HepG2 (cell line): ENCODE data around the gene RAD54L. TPM values are rescaled to one million over a fixed set of nuclear protein-coding genes. Genes with fewer than 3 reads are reported as not detected.

Source experiments
- HNRNPUL1 ChIP-seq: fragments of 200-400 bp; formaldehyde crosslinking; IDR thresholded peaks from 2 replicates; pipeline ENCODE4 v1.6.1; 2017; ENCODE audit warnings: low read depth, mild to moderate bottlenecking, low read length, moderate library complexity
- MAZ ChIP-seq, 2 experiments: sonication (generic) in 1 of 2; formaldehyde crosslinking in 1 of 2; IDR thresholded peaks; 2 replicates each; pipeline versions ENCODE4 v1.5.0 to v1.6.1; 2012 to 2020; ENCODE audit warnings: low read depth in 2 of 2, mild to moderate bottlenecking in 2 of 2, borderline replicate concordance in 1 of 2, improper control_type of control experiment in 1 of 2, low read length in 1 of 2, missing genetic modification reagents in 1 of 2, moderate library complexity in 1 of 2
- MYC ChIP-seq: sonication (generic); formaldehyde crosslinking; IDR thresholded peaks from 2 replicates; pipeline ENCODE4 v1.9.0; 2021; ENCODE audit warnings: missing genetic modification reagents, borderline replicate concordance
- RBFOX2 ChIP-seq: fragments of 200-400 bp; formaldehyde crosslinking; IDR thresholded peaks from 2 replicates; pipeline ENCODE4 v1.6.1; 2017; ENCODE audit warnings: low read depth, mild to moderate bottlenecking, low read length
- TARDBP ChIP-seq: sonication (generic); formaldehyde crosslinking; IDR thresholded peaks from 2 replicates; pipeline ENCODE4 v1.8.0; 2022; ENCODE audit warnings: mild to moderate bottlenecking, missing genetic modification reagents
- TCF12 ChIP-seq, 2 experiments: fragments of 450-650 bp in 1 of 2; sonication (generic) in 1 of 2; formaldehyde crosslinking in 1 of 2; IDR thresholded peaks; 2 replicates each; pipeline versions ENCODE4 v1.6.1 to v1.8.0; 2017 to 2022; ENCODE audit warnings: antibody characterized with exemption in 1 of 2, mild to moderate bottlenecking in 1 of 2, missing genetic modification reagents in 1 of 2, moderate library complexity in 1 of 2
- TEAD3 ChIP-seq: optimal IDR thresholded peaks from 2 replicates; pipeline ENCODE3; 2016; ENCODE audit warnings: borderline replicate concordance
- ZBTB38 ChIP-seq: sonication (generic); formaldehyde crosslinking; IDR thresholded peaks from 2 replicates; pipeline ENCODE4 v1.5.1; 2020; ENCODE audit warnings: mild to moderate bottlenecking, missing genetic modification reagents
- ZFY ChIP-seq: sonication (generic); formaldehyde crosslinking; IDR thresholded peaks from 2 replicates; pipeline ENCODE4 v1.4.0; 2020; ENCODE audit warnings: missing genetic modification reagents
- ZNF138 ChIP-seq: sonication (generic); formaldehyde crosslinking; IDR thresholded peaks from 2 replicates; pipeline ENCODE4 v1.5.0; 2020; ENCODE audit warnings: mild to moderate bottlenecking, low read depth, missing genetic modification reagents
- ZNF292 ChIP-seq: sonication (generic); formaldehyde crosslinking; IDR thresholded peaks from 2 replicates; pipeline ENCODE4 v1.8.1; 2022; ENCODE audit warnings: mild to moderate bottlenecking, low read depth, missing genetic modification reagents, borderline replicate concordance
- ZNF331 ChIP-seq: sonication (generic); formaldehyde crosslinking; IDR thresholded peaks from 2 replicates; pipeline ENCODE4 v1.4.0; 2020; ENCODE audit warnings: missing genetic modification reagents
- ZNF772 ChIP-seq: sonication (generic); formaldehyde crosslinking; IDR thresholded peaks from 2 replicates; pipeline ENCODE4 v1.5.0; 2020; ENCODE audit warnings: mild to moderate bottlenecking, missing genetic modification reagents
- ZNF780A ChIP-seq: sonication (generic); formaldehyde crosslinking; IDR thresholded peaks from 2 replicates; pipeline ENCODE4 v1.8.0; 2022; ENCODE audit warnings: mild to moderate bottlenecking, missing genetic modification reagents, moderate library complexity
- polyA plus RNA-seq, 8 experiments: library from polyadenylated mRNA; depleted of rRNA in 3 of 8; stranded (reverse) in 7 of 8; unstranded in 1 of 8; fragments of >200 nt; fragmentation: Illumina TruSeq in 4 of 8; extraction: Trizol in 4 of 8; gene quantifications; 2 replicates each; pipeline versions ENCODE4 v1.2.1 to v1.2.3, GENCODE V29; 2011 to 2016; ENCODE audit warnings: low read depth in 4 of 8, missing spikeins in 1 of 8, mixed read lengths in 1 of 8; ENCODE audit not compliant: insufficient read depth in 1 of 8
- total RNA-seq, 5 experiments: library from RNA; depleted of rRNA; stranded (reverse); fragments of >200 nt; fragmentation: Illumina TruSeq; extraction: Trizol; gene quantifications; 2 replicates each; pipeline ENCODE4 v1.2.3, GENCODE V29; 2016; ENCODE audit warnings: low read depth in 1 of 5
- TF ChIP-seq, protein P1 (sequence below): sonication (generic); formaldehyde crosslinking; IDR thresholded peaks from 2 replicates; pipeline ENCODE4 v1.9.0; 2021; ENCODE audit warnings: mild to moderate bottlenecking, missing genetic modification reagents
- TF ChIP-seq, protein P2 (sequence below): sonication (generic); formaldehyde crosslinking; IDR thresholded peaks from 2 replicates; pipeline ENCODE4 v1.5.0; 2020; ENCODE audit warnings: mild to moderate bottlenecking, missing genetic modification reagents, borderline replicate concordance
- TF ChIP-seq, protein P3 (sequence below): IDR thresholded peaks from 2 replicates; pipeline ENCODE4 v1.6.1; 2016; ENCODE audit warnings: missing genetic modification reagents, missing compliant biosample characterization
- TF ChIP-seq, protein P4 (sequence below): IDR thresholded peaks from 2 replicates; pipeline ENCODE4 v1.6.1; 2016; ENCODE audit warnings: low read depth, borderline replicate concordance

Gene RAD54L
- total and polyA plus RNA-seq, 2 of the 13 experiments (the other 11 are each of a cell fraction or from before 2014, with no cell fraction given): 10.2 to 30.0 TPM

DNA sequence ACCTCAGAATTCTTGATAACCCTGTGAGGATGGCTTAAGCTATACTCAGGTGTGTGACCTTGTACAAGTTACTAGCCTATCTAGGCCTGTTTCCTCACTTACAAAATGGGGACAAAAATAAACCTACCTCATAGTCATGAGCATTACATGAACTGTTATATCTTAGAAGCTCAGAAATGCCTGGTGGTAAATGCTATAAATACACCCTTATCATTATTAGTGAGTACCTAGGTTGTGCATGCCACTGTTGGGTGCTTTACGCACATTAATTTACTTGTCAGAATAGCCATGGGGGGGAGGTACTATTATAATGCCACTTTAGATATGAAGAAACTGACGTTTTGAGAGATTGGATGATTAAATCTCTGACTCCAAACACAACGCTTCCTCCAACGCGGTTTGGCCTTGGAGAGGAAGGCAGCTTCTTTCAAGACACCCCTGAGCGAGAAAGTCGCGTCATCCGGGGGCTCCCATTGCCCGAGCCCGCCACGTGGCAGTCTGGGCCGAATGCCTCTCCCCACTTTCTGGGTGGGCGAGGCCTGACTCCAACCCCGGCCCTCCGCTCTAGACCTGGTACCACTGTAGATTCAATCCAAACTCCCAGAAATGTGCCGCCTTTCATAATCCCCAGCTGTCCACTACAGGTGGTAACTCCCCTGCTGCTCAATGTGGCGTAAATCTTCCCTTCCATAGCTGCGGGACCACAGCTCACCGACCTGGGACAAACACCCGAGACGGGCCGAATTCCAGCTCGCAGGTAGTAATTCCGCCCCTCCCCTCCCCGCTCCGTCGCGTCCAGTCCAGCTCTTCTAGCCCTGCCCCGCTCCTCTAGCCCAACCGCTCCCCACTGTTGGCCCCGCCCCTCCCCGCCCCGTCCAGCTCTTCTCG, 771 bp upstream of the RAD54L start (continued):
- TF ChIP-seq ZFY: peak; percentile 76
- peak; percentile 31 for TF ChIP-seq TARDBP (CRISPR knock-in tag)
- peak; percentile 5; the same call in 1 of the 2 replicates for TF ChIP-seq ZBTB38 (CRISPR knock-in tag)
- no peak for TF ChIP-seq TCF12 (IDR thresholded peaks at IDR 0.05)
- TF ChIP-seq TCF12 (CRISPR knock-in tag; IDR thresholded peaks at IDR 0.05): no peak
- no peak for TF ChIP-seq MAZ (IDR thresholded peaks at IDR 0.05; ENCODE audit: borderline replicate concordance, low read depth, low read length)
- TF ChIP-seq MAZ (CRISPR knock-in tag; IDR thresholded peaks at IDR 0.05; ENCODE audit: low read depth): peak; percentile 58
- TF ChIP-seq TEAD3: peak; percentile 57
- TF ChIP-seq ZNF292: no peak
- TF ChIP-seq, protein P1, sequence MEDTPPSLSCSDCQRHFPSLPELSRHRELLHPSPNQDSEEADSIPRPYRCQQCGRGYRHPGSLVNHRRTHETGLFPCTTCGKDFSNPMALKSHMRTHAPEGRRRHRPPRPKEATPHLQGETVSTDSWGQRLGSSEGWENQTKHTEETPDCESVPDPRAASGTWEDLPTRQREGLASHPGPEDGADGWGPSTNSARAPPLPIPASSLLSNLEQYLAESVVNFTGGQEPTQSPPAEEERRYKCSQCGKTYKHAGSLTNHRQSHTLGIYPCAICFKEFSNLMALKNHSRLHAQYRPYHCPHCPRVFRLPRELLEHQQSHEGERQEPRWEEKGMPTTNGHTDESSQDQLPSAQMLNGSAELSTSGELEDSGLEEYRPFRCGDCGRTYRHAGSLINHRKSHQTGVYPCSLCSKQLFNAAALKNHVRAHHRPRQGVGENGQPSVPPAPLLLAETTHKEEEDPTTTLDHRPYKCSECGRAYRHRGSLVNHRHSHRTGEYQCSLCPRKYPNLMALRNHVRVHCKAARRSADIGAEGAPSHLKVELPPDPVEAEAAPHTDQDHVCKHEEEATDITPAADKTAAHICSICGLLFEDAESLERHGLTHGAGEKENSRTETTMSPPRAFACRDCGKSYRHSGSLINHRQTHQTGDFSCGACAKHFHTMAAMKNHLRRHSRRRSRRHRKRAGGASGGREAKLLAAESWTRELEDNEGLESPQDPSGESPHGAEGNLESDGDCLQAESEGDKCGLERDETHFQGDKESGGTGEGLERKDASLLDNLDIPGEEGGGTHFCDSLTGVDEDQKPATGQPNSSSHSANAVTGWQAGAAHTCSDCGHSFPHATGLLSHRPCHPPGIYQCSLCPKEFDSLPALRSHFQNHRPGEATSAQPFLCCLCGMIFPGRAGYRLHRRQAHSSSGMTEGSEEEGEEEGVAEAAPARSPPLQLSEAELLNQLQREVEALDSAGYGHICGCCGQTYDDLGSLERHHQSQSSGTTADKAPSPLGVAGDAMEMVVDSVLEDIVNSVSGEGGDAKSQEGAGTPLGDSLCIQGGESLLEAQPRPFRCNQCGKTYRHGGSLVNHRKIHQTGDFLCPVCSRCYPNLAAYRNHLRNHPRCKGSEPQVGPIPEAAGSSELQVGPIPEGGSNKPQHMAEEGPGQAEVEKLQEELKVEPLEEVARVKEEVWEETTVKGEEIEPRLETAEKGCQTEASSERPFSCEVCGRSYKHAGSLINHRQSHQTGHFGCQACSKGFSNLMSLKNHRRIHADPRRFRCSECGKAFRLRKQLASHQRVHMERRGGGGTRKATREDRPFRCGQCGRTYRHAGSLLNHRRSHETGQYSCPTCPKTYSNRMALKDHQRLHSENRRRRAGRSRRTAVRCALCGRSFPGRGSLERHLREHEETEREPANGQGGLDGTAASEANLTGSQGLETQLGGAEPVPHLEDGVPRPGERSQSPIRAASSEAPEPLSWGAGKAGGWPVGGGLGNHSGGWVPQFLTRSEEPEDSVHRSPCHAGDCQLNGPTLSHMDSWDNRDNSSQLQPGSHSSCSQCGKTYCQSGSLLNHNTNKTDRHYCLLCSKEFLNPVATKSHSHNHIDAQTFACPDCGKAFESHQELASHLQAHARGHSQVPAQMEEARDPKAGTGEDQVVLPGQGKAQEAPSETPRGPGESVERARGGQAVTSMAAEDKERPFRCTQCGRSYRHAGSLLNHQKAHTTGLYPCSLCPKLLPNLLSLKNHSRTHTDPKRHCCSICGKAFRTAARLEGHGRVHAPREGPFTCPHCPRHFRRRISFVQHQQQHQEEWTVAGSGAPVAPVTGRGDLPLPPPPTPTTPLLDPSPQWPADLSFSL: no peak
- TF ChIP-seq MYC (CRISPR knock-in tag): peak; percentile 85
- peak; percentile 56; the same call in 1 of the 2 replicates for TF ChIP-seq RBFOX2
- TF ChIP-seq, protein P2, sequence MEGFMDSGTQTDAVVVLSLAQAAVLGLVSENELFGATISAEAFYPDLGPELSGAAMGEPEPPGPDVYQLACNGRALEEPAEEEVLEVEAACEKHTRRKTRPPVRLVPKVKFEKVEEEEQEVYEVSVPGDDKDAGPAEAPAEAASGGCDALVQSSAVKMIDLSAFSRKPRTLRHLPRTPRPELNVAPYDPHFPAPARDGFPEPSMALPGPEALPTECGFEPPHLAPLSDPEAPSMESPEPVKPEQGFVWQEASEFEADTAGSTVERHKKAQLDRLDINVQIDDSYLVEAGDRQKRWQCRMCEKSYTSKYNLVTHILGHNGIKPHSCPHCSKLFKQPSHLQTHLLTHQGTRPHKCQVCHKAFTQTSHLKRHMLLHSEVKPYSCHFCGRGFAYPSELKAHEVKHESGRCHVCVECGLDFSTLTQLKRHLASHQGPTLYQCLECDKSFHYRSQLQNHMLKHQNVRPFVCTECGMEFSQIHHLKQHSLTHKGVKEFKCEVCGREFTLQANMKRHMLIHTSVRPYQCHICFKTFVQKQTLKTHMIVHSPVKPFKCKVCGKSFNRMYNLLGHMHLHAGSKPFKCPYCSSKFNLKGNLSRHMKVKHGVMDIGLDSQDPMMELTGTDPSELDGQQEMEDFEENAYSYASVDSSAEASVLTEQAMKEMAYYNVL: 0 out of 2 replicates have a peak, but pooled peaks have one; percentile 42
- no peak for TF ChIP-seq HNRNPUL1
- TF ChIP-seq ZNF138: 0 out of 2 replicates have a peak, but pooled peaks have one; percentile 37
- TF ChIP-seq, protein P3, sequence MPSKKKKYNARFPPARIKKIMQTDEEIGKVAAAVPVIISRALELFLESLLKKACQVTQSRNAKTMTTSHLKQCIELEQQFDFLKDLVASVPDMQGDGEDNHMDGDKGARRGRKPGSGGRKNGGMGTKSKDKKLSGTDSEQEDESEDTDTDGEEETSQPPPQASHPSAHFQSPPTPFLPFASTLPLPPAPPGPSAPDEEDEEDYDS (CRISPR knock-in tag): peak; percentile 19; the same call in 1 of the 2 replicates
- TF ChIP-seq ZNF772: 0 out of 2 replicates have a peak, but pooled peaks have one; percentile 53
- TF ChIP-seq ZNF780A (CRISPR knock-in tag): no peak
- 0 out of 2 replicates have a peak, but pooled peaks have one; percentile 15 for TF ChIP-seq ZNF331
- TF ChIP-seq, protein P4, sequence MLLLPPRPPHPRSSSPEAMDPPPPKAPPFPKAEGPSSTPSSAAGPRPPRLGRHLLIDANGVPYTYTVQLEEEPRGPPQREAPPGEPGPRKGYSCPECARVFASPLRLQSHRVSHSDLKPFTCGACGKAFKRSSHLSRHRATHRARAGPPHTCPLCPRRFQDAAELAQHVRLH (CRISPR knock-in tag): 0 out of 2 replicates have a peak, but pooled peaks have one; percentile 6
